HUES6 (cell line): ENCODE data around the gene NECAB2.

Experiments
- H3K27ac ChIP-seq: 2 replicates; pipeline ENCODE4 v1.7.0; 2013; ENCODE audit warnings: low read depth, mild to moderate bottlenecking, low read length, inconsistent platforms
- H3K27me3 ChIP-seq: 2 replicates; pipeline ENCODE4 v1.6.1; 2013; ENCODE audit warnings: low read length; ENCODE audit not compliant: control insufficient read depth, insufficient read depth
- H3K36me3 ChIP-seq: 2 replicates; pipeline ENCODE4 v1.6.1; 2013; ENCODE audit warnings: low read length; ENCODE audit not compliant: control insufficient read depth, insufficient read depth
- H3K4me1 ChIP-seq: 2 replicates; pipeline ENCODE4 v1.6.1; 2013; ENCODE audit warnings: low read length; ENCODE audit not compliant: control insufficient read depth, insufficient read depth
- H3K4me3 ChIP-seq: 2 replicates; pipeline ENCODE4 v1.5.1; 2013; ENCODE audit warnings: low read depth, low read length
- H3K9ac ChIP-seq: one replicate; pipeline ENCODE4 v1.6.1; 2013; ENCODE audit warnings: mild to moderate bottlenecking, low read length
- H3K9me3 ChIP-seq: 2 replicates; pipeline ENCODE4 v1.6.1; 2013; ENCODE audit warnings: low read depth, low read length; ENCODE audit not compliant: control insufficient read depth, insufficient read depth

Gene NECAB2

DNA sequence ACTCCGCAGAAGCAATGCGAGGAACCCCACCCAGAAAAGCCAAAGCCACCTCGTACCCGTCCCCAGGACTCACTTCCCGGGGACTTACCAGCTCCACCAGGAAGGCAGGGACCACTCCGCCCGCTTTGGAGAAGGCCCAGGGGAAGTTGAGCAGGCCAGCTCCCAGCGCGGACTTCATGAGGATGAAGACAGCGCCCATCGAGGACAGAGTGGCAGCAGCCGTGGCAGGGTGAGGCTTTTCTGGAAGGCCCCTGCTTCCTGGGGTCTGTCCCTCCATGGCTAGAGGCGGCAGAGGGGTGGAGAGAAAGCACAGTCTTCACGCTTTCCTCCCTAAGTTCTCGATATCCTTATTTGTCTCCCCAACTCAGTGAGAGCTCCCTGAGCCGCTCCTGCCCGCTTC lies 73.8 kb downstream of the NECAB2 start:
- Histone ChIP-seq H3K4me3 (no peak overlapping the region), H3K9ac (no peak overlapping the region), H3K27ac (no peak overlapping the region), H3K9me3 (no peaks in the 10 kb centered on the region), H3K36me3 (no peaks in the 10 kb centered on the region), H3K4me1 (peaks cover 18% of the 10 kb centered on the region), H3K27me3 (peaks cover 17% of the 10 kb centered on the region; the same call in 1 of the 2 replicates)

DNA sequence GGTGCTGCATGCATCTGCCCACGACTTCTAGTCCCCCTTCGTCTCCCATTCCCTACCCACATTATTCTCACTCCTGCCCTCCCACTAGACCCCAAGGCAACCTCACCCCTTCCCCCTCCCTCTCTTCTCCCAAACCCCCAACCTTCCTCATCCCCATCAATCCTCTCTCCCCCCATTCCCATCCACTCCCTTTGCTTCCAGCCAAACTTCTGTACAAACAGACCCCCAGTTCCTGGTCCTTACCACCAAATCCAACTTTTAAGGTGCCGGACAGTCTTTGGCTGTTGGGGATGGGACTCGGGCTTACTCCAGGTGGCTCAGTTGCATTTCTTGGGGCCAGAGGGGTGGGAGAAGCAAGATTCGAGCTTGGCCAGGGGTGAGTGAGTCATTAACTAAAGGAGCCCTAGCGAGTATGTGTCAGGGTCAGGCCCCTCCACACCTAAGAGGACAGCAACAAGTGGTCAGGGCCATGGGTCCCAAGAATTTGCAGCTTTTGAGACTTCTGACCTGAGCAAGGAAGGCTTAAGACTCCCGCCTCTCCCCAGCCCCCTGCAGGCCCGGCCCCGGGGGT lies 74.3 kb downstream of the NECAB2 start, which contains the start of gene SLC38A8:
SLC38A8 (minus strand) TSS at position 488 of the 571 bp plus-strand sequence. CDS start 638 bp downstream, outside the sequence.
- no peaks in the 10 kb centered on the region for H3K36me3 ChIP-seq
- H3K4me1 ChIP-seq = peaks cover 18% of the 10 kb centered on the region
- H3K9ac ChIP-seq = no peak within 1 kb of the TSS
- no peaks in the 10 kb centered on the region for H3K9me3 ChIP-seq
- H3K27ac ChIP-seq = no peak within 1 kb of the TSS
- no peak within 1 kb of the TSS for H3K4me3 ChIP-seq
- H3K27me3 ChIP-seq = peaks cover 17% of the 10 kb centered on the region; the same call in 1 of the 2 replicates

DNA sequence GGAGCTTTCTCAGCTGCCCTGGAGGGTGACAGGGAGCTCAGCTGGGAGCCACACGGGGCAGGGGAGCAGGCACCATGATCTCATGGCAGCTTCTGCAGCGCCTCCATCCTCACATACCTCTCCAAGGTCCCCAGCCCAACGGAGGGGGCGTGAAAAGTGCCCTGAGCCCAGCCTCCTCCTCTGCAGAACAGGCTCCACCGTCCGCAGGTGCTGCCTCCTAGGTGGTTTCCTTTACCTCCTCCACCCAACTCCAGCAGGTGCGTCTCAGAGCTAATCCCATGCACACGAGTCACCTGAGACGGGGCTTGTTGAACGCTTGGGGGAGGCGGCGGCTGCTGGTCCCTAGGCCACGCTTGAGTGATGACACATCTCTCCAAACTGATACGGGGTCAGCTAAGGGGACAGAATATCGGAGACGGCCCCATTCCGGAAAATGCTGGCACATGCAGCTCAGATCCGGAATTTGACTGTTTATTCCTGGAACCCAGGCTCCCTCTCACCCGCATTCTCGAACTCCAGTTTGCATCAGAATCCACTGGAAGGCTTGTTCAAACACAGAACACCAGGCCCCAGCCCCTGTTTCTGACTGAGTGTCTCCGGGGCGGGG lies 74.9 kb downstream of the NECAB2 start:
- no peak overlapping the region for H3K4me3 ChIP-seq
- no peaks in the 10 kb centered on the region for H3K36me3 ChIP-seq
- H3K9ac ChIP-seq = no peak overlapping the region
- H3K27ac ChIP-seq = no peak overlapping the region
- H3K9me3 ChIP-seq = no peaks in the 10 kb centered on the region
- peaks cover 18% of the 10 kb centered on the region for H3K4me1 ChIP-seq
- H3K27me3 ChIP-seq = peaks cover 17% of the 10 kb centered on the region; the same call in 1 of the 2 replicates

DNA sequence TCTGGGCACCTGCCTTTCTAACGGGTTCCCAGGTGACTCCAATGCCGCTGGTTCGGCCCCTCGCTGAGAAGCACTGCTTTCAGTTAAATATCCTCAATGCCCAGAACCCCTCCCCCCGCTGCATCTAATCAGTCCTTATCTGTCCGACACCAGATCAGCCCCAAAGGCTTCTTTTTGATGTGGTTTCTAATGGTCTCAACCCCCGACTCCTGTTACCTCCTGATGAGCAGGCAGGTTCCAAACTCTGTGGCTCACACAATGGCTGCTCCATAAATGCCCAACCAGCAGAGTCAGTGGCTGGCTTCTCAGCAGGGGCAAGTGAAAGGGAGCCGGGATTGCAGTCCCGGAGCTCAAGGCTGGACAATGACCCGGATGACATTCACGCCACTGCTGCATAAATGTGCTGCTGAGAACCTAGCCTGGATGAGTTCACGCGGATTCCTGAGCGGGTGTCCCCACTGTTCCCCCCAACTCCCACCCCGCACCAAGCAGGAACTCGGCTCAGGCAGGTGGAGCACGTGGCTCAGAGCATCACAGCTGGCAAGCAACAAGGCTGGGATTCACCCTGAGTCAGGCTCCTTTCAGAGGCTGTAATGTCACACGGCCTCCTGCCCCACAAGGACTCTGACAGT lies 75.6 kb downstream of the NECAB2 start:
- H3K27me3 ChIP-seq = peaks cover 17% of the 10 kb centered on the region; the same call in 1 of the 2 replicates
- no peak overlapping the region for H3K4me3 ChIP-seq
- peaks cover 18% of the 10 kb centered on the region for H3K4me1 ChIP-seq
- no peaks in the 10 kb centered on the region for H3K9me3 ChIP-seq
- H3K36me3 ChIP-seq = no peaks in the 10 kb centered on the region
- no peak overlapping the region for H3K9ac ChIP-seq
- no peak overlapping the region for H3K27ac ChIP-seq

GRCh38 chr16:84044118-84044488 lies 76.1 kb downstream of the NECAB2 start:
- H3K36me3 ChIP-seq = no peaks in the 10 kb centered on the region
- peaks cover 17% of the 10 kb centered on the region; the same call in 1 of the 2 replicates for H3K27me3 ChIP-seq
- no peak overlapping the region for H3K9ac ChIP-seq
- H3K4me1 ChIP-seq = peaks cover 18% of the 10 kb centered on the region
- no peak overlapping the region for H3K27ac ChIP-seq
- H3K4me3 ChIP-seq = no peak overlapping the region
- no peaks in the 10 kb centered on the region for H3K9me3 ChIP-seq

GRCh38 chr16:84045001-84045817 lies 77.2 kb downstream of the NECAB2 start:
- peaks cover 2% of the 10 kb centered on the region; the same call in 1 of the 2 replicates for H3K36me3 ChIP-seq
- no peak overlapping the region for H3K27ac ChIP-seq
- H3K9ac ChIP-seq = no peak overlapping the region
- H3K27me3 ChIP-seq = peaks cover 17% of the 10 kb centered on the region; the same call in 1 of the 2 replicates
- H3K4me3 ChIP-seq = no peak overlapping the region
- peaks cover 18% of the 10 kb centered on the region for H3K4me1 ChIP-seq
- no peaks in the 10 kb centered on the region for H3K9me3 ChIP-seq

- no peaks in the 10 kb centered on the region for H3K9me3 ChIP-seq
Observed at GRCh38 chr16:84045818-84046470, 77.9 kb downstream of the NECAB2 start.

GRCh38 chr16:84047206-84047605 lies 79.2 kb downstream of the NECAB2 start:
- Histone ChIP-seq H3K36me3 (peaks cover 6% of the 10 kb centered on the region; the same call in 1 of the 2 replicates), H3K27ac (no peak overlapping the region), H3K4me1 (peaks cover 18% of the 10 kb centered on the region), H3K9ac (no peak overlapping the region), H3K9me3 (no peaks in the 10 kb centered on the region), H3K4me3 (no peak overlapping the region), H3K27me3 (peaks cover 11% of the 10 kb centered on the region; the same call in 1 of the 2 replicates)

More at GRCh38 chr16:84045818-84046470, 77.9 kb downstream of the NECAB2 start:
- no peak overlapping the region for H3K4me3 ChIP-seq
- no peak overlapping the region for H3K27ac ChIP-seq
- peaks cover 4% of the 10 kb centered on the region; the same call in 1 of the 2 replicates for H3K36me3 ChIP-seq
- H3K27me3 ChIP-seq = peaks cover 17% of the 10 kb centered on the region; the same call in 1 of the 2 replicates
- no peak overlapping the region for H3K9ac ChIP-seq
- peaks cover 18% of the 10 kb centered on the region for H3K4me1 ChIP-seq

DNA sequence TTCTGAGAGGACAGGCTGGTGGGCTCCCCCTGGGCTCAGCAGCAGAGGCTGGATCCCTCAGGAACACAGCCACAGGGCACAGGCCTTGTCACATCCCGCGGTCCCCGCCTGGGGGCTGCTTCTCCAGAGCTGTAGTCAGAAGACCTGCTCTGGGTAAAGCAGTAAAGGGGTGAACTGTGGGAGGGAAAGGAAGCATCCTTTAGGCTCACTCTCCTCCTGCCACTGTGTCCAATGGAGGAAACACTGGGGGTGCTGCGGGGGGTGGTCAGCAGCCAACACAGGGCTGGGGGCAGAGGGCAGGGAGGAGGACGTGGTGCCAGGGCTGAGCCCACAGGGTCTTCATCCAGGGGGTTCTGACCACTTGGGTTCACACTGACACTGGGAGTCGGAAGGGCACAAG lies 79.6 kb downstream of the NECAB2 start:
- Histone ChIP-seq H3K36me3 (peaks cover 9% of the 10 kb centered on the region; the same call in 1 of the 2 replicates), H3K9ac (no peak overlapping the region), H3K9me3 (no peaks in the 10 kb centered on the region), H3K27ac (no peak overlapping the region), H3K4me3 (no peak overlapping the region), H3K27me3 (peaks cover 7% of the 10 kb centered on the region; the same call in 1 of the 2 replicates), H3K4me1 (peaks cover 15% of the 10 kb centered on the region)

- peaks cover 2% of the 10 kb centered on the region; the same call in 1 of the 2 replicates for H3K27me3 ChIP-seq
- no peak overlapping the region for H3K27ac ChIP-seq
- H3K36me3 ChIP-seq = peaks cover 11% of the 10 kb centered on the region
- peaks cover 8% of the 10 kb centered on the region for H3K4me1 ChIP-seq
- no peak overlapping the region for H3K9ac ChIP-seq
- no peaks in the 10 kb centered on the region for H3K9me3 ChIP-seq
- no peak overlapping the region for H3K4me3 ChIP-seq
Observed at GRCh38 chr16:84048270-84048669, 80.2 kb downstream of the NECAB2 start.
